Inflammatory macrophage treated with lipopolysaccharide for 1 hour (primary cell): Measurements from ENCODE around the gene BRD1.

ENCODE experiments used
- DNase-seq, 2 donors: peaks; one replicate each; pipeline ENCODE4 v3.0.0-alpha.2; 2020 to 2022

Gene BRD1

DNA sequence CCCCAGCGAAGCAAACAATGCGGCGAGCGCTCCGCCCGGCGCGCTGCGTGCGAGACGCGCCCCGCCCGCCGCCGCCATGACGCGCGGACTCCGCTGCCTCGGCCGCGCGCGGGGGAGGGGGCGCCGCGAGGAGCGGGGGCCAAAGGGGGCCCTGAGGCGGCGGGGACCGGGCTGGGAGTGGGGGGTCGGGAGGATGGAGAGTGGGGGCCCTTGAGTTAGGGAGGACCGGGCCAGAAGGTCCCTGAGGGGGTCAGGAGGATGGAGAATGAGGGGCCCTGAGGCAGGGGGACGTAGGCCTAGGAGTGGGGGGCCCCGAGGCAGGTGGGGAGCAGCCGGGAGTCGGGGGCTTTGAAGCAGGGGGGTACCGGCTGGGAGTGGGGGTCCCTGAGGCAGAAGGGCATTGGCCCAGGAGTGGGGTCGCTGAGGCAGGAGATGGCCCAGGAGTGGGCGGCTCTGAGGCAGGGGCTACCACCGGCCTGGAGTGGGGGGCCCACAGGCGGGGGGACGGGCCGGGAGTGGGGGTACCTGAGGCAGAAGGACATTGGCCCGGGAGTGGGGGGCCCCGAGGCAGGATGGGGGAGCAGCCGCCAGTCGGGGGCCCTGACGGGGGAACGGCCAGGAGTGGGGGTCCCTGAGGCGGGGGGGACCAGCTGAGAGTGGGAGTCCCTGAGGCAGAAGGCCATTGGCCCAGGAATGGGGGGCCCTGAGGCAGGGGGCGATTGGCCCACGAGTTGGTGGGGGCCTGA lies at the start of gene BRD1:
Gene BRD1 (minus strand): TSS at position 21 of the 746 bp plus-strand sequence. CDS start 3,556 bp downstream, outside the sequence.
- DNase-seq: peak in 1 of 2 donors; percentile 54

DNA sequence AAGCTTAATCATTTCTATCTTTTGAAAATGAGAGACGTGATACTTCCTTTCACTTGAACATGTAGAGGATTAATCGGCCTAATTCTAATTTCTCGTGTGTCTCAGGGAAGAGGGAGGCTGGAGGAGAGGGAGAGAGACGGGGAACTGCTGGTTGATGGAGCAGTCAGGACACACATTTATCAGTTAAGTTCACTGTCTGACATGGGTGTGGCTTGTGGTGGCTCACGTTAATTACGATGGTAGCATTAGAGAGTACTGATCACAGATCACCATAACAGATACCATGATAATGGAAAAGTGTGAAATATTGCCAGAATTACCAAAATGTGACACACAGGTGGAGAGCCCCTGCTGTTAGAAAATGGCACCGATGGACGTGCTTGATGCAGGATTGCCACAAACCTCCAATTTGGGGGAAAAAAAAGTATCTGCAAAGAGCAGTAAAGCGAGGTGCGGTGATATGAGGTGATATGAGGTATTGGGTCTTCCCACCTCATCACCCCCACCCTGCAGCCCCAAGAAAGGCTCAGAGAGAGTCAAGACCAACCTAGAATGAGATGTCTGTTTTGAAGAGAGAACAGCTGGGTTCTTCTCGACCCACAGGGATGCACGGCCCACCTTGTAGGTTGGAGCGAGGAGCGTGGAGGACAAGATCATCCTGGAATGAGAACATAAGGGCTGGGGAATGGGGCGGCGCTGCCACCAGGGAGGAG lies 45.7 kb upstream of the BRD1 start:
- DNase-seq: no peak

DNA sequence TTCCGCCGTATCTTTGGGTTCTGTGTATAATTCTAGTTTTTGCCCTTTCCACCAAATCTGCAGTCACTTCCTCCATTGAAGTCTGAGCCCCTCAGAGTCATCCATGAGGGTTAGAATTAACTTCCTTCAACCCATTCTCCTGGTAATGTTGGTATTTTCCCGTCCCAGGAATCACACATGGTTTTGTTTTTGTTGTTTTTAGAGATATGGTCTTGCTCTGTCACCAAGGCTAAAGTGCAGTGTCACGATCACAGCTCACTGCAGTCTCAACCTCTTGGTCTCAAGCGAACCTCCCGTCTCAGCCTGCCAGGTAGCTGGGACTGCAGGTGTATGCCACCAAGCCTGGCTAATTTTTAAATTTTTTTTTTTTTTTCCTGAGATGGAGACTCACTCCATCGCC lies 44.7 kb upstream of the BRD1 start:
- no peak for DNase-seq

DNA sequence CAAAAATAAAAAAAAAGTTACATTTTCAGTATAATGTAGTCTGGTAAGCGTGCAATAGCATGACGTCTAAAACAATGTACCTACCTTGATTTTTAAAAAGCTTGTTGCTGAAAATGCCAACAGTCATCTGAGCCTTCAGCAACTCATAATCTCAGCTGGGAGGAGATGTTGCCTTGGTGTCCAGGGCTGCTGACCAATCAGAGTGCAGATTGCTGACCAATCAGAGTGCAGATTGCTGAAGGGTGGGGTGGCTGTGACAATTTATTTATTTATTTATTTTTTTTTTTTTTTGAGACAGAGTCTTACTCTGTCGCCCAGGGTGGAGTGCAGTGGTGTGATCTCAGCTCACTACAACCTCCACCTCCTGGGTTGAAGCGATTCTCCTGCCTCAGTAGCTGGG lies 43.8 kb upstream of the BRD1 start:
- no peak for DNase-seq

- DNase-seq: no peak
These were observed 42.4 kb upstream of the BRD1 start for GRCh38 chr22:49869845-49870712.

- no peak for DNase-seq
These were observed 41.6 kb upstream of the BRD1 start for GRCh38 chr22:49869086-49869830.

DNA sequence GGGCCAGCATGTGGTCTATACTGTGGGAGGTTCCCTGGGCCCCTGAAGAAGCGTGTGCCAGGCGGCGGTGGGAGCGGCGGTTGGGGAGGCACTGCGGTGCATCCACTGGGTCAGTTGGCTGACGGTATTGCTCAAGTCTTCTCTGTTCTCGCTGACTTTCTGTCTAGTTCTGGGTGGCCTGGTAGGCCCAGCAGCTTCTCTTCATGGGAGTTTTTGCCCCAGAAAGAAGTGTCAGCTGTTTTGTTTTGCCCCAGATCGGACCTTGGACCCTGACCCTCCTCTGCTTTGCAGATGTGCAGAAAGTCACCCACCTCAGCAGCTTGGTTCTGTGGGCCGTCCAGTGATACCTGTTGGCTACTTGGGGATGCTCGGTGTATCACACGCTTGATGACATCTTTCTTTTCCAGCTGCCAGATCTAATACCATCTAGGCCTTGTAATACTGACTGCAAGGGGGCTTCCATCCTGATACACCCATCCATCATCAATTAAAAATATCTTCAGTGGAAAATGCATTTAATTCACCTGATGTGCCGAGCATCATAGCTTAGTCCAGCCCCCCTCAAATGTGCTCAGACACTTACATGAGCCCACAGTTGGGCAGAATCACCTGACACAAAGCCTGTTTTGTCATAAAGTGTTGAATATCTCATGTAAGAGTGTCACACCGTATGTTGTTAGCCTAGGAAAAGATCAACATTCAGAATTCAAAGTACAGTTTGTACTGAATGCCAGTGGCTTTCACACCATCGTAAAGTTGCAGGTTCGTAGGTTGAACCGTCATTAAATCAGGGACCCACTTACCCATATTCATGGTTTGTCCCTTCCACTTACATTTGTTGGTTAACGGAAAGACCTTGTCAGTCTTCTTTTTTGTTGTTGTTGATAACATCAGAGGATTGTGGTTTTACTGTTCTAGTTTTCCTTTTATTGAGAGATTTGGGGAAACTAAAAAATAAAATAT lies 39.9 kb upstream of the BRD1 start:
- no peak for DNase-seq

GRCh38 chr22:49866646-49867045 lies 39.0 kb upstream of the BRD1 start:
- no peak for DNase-seq

DNA sequence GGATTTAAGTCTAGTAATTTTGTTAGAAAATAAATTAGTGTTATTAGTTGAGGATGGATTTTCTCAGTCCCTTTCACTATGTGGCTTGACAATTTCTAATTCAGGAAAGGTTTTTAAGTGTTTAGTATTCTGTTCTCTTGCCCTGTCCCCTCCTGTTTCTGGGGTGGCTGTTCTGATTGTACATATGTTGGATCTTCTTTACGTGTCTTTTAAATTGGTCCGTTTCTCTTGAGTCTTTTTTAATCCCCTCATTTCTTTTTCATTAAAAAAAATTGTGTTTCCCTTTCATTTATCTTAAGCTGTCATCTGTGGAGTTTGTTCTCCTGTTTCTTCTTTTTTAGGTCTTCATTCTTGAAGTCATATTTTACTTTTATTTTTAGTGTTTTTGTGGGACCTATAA lies 38.5 kb upstream of the BRD1 start:
- DNase-seq: no peak

- no peak for DNase-seq
These were observed 37.5 kb upstream of the BRD1 start for GRCh38 chr22:49865156-49865555.

DNA sequence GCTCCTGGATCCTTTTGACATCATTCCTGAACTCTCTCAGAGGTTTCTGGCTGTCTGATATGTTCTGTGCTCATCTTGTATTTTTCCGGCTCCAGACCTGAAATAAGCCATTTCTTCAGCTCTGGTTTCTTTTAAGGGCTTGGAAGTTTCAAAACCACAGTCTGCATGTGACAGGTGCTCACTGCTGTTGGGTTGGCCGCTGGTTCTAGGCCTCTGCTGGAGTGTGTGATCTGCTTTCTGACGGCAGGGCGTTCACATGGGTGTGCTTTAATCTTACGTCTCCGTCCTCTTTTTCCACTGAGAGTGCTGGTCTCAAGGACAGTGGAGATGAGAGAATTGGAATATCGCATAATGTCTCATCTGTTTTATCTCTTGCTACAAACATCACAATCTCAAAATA lies 36.3 kb upstream of the BRD1 start:
- no peak for DNase-seq

DNA sequence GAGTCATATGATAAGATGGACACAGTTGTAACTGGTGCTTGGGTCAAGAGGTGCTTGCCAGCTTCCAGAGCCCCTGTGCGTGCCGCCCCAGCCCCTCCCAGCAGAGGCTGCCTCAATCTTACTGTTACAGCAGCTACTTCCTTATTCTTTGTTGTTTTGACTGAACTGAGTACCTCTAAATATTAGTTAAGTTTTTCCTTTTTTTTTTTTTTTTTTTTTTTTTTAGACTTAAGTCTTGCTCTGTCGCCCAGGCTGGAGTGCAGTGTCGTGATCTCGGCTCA lies 34.8 kb upstream of the BRD1 start:
- no peak for DNase-seq

DNA sequence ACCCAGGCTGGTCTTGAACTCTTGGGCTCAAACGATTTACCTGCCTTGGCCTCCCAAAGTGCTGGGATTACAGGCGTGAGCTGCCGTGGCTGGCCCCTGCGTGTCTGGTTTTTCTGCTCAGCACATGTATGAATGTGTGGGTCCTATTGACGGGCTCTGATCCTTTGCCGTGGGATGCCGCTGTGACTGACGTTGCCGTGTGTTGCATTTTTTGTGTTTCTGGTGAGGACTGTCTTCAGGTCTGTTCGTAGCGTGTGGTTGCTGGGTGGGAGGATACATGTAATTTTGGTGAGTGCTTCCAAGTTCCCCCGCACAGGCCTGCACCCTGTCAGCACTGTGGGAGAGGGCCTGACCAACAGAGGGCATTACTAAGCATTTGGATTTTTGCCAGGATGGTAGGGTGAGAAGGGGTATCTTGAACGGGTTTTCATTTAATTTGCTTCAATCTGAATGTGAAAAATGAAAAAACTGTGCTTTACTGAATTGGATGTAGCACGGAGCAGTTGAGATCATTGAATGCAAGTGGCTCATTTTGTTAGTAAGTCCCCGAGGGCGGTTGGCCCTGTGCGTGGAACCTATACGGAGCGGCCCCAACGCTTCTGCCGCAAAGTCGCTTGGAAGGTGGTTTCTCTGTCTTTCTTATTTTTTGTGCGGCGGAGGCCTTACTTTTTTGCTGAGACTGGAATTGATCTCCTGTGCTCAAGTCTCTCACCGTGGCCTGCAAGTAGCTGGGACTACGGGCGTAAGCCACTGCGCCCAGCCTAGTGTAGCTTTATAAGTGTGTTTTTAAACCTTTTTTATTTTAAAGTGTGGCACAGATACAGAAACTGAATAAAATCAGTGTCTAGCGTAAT lies 34.2 kb upstream of the BRD1 start:
- DNase-seq: no peak

GRCh38 chr22:49858827-49859226 lies 31.2 kb upstream of the BRD1 start:
- DNase-seq: no peak

- DNase-seq: no peak
These were observed 29.3 kb upstream of the BRD1 start for GRCh38 chr22:49856766-49857618.

GRCh38 chr22:49856343-49856742 lies 28.7 kb upstream of the BRD1 start:
- DNase-seq: no peak

- no peak for DNase-seq
These were observed 27.7 kb upstream of the BRD1 start for GRCh38 chr22:49855251-49855911.

DNA sequence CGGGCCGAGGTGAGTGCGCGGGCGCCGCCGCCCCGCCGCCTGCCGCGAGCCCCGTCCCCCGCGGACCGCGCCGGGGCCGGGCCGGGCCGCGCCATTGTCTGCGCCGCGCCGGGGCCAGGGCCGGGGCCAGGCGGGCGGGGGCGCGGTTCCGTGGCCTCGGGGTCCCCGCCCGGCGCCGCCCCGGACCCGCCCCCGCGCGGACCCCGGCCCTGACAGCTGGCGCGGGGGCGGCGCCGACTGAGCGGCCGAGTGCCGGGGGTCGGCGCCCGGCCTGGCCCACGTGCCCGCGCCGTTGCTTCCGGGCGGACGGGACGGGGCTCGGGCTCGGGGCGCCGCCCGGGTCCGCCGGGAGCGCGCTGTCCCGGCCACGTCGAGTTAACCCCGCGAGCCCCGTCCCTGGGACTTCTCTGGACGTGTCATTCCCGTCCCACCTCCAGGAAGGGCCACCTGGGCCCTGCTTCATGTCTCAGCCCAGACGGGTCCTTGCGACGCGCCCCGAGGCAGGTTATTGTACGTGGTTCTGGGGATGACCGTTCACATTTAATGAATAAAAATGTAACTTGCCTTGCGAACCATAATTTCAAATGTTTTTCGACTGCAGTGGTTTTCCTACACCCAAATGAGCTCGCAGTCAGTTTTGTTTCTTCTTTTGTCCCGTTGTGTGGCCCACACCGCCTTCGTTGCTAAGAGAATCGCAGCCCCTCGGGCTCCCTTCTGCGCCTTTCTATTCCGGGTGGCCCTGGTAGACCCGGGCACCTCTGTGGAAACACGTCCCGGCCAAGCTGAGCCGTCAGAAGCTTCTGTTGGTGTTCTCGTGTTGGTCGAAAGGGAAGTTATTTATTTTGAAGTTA lies 26.5 kb upstream of the BRD1 start:
- DNase-seq: peak; percentile 36 to 44
